NOMO-1 treated with DMSO at 0.1 percent for 48 hours (cell line): ENCODE measurements around the gene PJA1.

ENCODE experiments used
- DNase-seq: peaks from one replicate; lab custom pipeline; 2025; ENCODE audit not compliant: unreplicated experiment; lab: John Stamatoyannopoulos, UW

Gene PJA1

DNA sequence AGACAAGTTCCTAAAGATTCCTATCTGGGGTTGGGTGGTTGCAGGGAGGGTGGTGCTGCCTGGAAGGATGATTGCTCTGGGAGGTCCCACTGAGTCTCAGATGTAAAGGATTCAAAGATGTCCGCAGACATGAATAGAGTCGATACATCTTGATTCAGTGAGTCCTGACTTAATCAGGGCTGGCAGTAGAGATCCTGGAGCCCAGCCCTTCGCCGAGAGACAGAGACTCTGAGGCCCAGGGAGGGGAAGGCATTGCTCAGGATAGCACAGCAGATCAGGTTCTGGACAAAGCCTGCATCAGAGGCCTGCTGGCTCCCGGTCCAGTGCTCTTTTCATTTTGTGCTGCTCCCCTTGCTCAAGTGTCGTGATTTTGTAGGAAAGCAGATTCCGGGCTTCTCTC is 21.7 kb downstream of the PJA1 start:
- DNase-seq: no peak

DNA sequence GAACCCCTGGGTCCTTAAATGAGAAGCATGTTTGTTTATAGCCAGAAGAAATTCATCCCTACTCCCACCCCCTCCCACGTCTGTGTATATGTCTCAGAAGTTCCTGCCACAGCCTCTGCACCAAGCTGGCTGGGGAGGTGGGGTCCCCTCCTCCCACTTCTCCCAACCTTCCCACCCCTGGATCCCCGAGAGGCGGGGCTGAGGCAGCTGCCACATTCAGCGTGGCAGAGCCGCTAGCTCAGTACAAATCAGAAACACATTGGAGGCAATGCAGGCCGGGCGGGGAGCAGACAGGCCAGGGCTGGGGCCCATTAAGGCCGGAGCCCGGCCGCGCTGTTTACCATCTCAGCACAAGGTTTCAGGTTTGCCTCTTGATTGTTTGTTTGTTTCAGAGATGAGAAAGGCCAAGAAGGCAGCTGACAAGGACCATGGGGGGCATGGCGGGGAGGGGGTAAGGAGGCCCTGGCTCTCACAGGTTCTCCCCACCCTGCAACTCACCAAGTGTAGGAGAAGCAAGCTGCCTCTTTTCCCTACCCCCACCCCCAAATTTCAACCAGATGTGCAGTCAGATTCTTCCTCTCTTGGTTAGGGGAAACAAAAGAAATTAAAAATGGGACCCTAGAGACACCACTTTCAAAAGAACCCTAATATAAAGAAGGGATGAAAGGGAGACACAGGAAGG is 22.3 kb downstream of the PJA1 start:
- DNase-seq: no peak

DNA sequence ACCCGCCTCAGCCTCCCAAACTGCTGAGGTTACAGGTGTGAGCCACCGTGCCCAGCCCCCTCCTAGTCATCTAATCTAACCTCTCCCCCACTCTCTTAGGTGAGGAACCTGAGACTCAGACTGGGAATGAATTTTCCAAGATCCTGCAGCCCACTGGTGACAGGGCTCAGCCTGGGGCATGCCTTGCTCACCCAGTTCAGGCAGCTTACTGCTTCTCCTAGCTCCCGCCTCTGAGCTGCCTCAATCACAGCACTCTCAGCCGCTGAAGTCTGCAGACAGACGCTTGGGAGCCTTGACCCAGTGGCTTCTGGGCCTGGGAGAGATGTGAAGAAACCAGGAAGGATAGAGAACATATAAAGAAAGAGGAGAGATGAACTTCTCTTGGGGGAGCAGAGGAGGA is 24.4 kb downstream of the PJA1 start:
- DNase-seq: no peak

DNA sequence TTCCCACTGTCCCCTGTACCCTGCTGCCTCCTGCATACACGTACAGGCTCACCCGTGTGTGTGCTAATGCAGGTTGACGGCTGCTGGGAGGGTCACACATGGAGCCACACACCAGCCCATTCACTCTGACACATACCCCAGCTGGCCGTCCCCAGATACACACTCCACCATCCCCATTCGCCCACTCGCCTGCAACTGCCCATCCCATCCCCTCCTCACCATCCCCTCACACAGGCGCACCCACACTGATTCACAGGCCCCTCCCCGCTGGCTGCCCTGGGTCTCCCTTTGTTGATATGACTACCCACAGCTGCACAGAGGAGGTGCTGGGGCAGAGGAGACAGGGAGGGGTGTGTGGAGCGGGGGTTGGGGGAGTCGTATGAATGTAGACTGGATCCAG is 25.7 kb downstream of the PJA1 start:
- no peak for DNase-seq

- no peak for DNase-seq
Observed at GRCh38 chrX:69138512-69138911, 26.7 kb downstream of the PJA1 start.

GRCh38 chrX:69138118-69138390 is 27.2 kb downstream of the PJA1 start:
- no peak for DNase-seq

DNA sequence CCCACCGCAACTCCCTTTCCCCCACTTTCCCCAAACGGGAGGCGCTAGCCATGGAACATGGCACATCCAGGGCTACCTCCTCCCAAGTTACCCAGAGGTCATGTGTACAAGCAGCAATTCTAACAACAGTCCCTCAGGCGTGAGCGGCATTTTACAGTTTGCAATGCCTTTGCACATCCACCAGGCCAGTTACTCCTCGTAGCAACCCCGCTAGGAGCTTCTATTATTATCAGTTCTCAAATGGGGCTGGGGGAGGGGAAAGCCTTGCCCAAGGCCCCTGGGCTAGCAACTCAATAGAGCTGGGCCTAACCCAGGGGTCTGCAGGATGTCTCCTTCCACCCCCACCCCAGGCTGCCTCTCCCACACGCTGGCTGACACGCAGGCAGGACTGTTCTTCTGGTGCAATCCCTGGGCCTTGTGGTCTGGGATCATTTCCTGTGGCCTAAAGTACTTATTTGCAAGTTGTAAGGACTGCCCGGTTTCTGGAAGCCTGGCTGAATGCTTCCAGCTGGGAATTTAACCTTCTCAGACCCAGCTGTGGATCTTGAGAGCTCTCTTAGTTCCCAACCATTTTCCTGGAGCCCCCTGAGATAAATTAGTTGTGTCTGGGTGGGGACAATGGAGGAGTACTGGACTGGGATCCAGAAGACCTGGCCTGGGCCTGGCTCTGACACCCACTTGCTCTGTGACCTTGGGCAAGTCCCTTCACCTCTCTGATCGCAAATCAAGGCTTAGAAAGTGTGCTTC is 27.7 kb downstream of the PJA1 start:
- no peak for DNase-seq

DNA sequence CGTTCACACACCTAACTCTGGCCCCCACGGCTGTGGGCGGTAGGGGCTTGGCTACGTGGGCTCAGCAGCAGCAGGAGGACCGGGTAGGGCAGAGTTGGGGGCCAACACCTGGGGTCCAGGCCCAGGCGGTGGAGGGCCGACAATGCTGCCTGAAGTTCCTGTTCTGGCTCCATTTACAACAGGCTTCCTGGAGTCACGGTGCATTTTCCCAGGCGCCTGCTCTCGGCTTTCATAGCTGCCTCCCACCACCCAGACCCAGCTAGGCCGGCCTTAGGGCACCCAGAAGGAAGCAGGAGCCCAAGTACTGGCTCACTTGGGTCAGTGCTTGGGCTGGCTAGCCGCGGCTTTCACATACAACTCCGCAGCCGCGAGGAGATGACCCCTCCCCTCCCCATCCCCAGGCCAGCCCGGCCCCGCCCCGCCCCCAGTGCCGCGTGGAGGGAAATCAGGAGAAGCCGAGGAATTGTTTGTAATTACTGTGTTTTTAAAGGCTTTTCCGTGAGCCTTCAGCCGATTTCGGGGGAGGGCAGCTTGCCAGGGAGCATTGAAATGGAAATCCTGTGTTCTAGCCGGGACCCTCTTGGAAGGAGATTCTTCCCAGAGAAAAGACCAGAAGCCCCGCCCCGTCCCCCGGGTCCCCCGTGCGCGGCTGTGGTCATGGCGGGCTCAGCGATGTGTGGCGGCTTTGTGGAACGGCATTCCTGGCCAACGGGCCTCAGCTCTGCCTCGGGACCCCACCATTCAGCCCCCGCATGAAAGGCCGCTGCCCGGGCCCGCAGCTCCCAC is 28.5 kb downstream of the PJA1 start:
- DNase-seq: no peak

- DNase-seq: no peak
Observed at GRCh38 chrX:69133921-69134542, 31.2 kb downstream of the PJA1 start.

- DNase-seq: no peak
Observed at GRCh38 chrX:69131886-69132285, 33.4 kb downstream of the PJA1 start.

DNA sequence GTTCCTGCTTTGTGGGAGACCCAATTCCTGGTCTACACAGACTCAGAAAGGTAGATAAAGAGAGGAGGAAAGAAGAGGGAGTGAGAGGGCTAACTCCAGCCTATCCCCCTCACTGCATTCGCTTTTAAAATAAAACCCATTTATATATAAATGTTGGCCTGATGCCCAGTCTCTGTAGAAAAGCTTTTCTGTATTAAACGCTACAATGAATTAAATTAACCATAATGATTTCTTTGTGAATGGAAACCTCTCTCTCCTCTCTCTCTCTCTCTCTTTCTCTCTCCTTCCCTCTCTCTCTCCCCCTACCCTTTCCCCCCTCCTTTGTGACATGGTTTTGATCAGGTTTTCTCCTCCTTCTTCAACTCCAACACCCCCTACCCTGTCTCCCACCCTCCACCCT is 34.8 kb downstream of the PJA1 start:
- DNase-seq: no peak

DNA sequence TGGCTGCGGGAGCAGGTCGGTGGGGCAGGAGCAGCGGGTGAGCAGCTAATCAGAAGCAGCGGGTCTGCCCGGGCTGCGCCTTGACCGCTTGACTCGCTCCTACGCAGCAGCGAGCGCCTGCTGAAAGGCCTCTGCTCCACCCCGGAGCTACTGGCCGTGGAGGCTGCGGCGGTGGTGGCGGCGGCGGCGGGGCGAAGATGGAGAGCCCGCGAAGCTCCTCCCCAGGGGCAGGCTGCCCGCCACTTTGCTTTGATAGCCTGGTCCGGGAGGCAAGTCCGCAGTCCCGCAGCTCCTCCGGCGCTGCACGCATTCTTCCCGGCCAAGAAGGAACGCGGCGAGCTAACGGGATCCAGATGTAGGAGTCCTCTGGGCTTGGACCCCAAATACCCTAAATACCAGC is 36.7 kb downstream of the PJA1 start:
- DNase-seq: no peak

DNA sequence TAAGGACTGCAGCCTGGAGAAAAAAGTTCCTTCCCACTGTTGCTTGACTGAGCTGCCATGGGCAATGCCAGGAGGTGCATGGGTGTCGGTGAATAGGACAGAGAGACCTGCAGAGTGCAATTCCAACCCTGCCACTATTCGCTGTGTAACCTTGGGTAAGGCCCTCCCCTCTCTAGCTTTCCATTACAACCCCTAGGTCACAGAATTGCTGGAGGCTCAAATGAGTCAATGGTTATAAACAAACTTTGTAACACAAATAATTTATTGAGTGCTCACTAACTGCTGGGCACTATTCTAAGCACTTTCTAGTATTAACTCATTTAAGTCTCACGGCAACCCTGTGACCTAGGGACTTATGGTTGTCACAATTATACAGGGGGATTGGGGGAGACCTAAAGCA is 37.8 kb downstream of the PJA1 start:
- DNase-seq: no peak

DNA sequence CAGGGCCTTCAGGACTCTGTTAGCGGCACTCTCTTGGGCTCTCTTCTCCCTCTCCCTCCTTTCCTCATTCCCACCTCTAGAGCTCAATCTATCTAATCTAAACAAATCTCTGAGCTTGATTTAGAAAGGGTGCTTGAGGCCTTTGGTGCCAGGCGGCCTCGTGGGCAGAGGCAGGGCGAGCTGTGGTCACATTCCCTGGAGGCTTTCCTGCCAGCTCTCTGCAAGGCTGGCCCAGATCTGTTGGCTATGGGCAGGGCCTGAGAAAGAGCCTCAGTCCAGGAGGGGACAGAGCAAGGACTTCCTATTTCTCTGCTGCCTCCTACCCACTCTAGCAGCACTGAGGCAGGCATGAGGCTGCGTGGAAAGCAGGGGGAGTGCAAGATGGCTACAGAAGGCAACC is 38.6 kb downstream of the PJA1 start:
- DNase-seq: no peak

GRCh38 chrX:69125094-69125493 is 40.2 kb downstream of the PJA1 start:
- no peak for DNase-seq

DNA sequence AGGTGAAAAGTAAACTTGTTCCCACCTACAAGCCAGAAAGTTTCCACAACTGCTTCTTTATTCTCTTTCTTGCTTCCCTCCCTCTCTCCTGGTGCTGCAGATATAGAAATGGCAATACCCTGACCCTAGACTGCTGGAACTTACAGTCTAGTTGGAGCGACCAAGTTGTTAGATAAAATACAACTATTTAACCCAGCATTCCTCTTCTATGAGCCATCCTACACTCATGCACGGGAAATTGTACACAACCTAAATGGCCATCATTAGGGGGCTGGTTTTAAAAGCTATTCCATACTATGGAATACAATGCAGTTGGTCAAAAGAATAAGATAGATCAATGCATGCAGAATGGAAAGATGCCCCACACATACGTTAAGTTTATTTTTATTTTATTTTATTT is 41.1 kb downstream of the PJA1 start:
- no peak for DNase-seq

- no peak for DNase-seq
Observed at GRCh38 chrX:69123481-69123880, 41.8 kb downstream of the PJA1 start.

GRCh38 chrX:69121321-69122000 is 43.8 kb downstream of the PJA1 start:
- no peak for DNase-seq

- no peak for DNase-seq
Observed at GRCh38 chrX:69120476-69120875, 44.8 kb downstream of the PJA1 start.

- no peak for DNase-seq
Observed at GRCh38 chrX:69119122-69119521, 46.1 kb downstream of the PJA1 start.

DNA sequence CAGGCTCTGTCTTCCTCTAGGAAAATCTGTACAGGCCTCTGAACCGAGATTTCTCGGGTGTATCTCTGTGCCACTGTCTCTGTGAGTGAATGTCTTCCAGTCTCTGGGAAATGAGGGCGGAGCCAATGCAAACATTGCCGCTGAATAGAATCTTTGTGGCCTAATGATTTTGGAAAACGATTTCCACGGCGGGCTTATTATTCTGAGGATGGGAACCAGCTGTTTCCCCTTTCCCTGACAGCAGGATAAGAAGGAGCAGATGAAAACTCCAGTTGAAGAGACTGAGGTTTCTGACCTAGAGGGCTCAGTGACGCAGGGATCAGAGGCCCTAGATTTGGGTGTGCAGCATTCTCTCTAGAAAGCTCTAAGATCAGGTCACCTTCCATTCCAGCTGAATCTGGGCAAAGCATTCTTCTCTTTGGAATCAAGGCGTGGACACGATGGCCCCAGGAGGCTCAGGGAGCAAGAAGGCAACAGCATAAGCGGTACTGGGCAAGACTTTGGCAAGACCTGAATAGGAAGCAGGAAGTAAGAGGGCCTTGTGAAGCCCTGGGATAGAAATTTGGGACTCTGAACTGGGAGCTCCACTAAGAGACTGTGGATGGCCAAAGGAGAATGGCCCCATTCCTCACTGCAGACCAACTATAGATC is 47.3 kb downstream of the PJA1 start:
- no peak for DNase-seq
